ENCODE results near the gene AOC1.

AOC1 gene

GRCh38 chr7:150851492-150852370 lies 586 bp upstream of the AOC1 start:
- Histone ChIP-seq H3K4me1 (ENCODE audit: control extremely low read depth in 1 of 4, control insufficient read depth in 4 of 4, insufficient read depth in 4 of 4, low read length in 3 of 4) (peaks cover 0 to 21% (median 18%) of the 10 kb centered on the region in 4 experiments), H3K9me3 (ENCODE audit: control extremely low read depth in 1 of 5, control insufficient read depth in 4 of 5, insufficient read depth in 2 of 5, low read depth in 1 of 5, low read length in 4 of 5) (no peaks in the 10 kb centered on the region), H3K27me3 (replicated peaks in 2 of 5; ENCODE audit: control insufficient read depth in 4 of 5, insufficient read depth in 5 of 5, low read length in 4 of 5) (peaks cover 0 to 2% (median 0%) of the 10 kb centered on the region in 5 experiments), H3K4me3 (ENCODE audit: control insufficient read depth in 1 of 7, extremely low read depth in 1 of 7, insufficient read depth in 4 of 7, low read depth in 2 of 7, low read length in 6 of 7) (peak overlapping the region in 3 of 7 experiments; percentile 0 to 37 (median 35)), H3K27ac (ENCODE audit: insufficient read depth in 1 of 2, low read depth in 1 of 2, low read length in 2 of 2, poor library complexity in 1 of 2, severe bottlenecking in 2 of 2) (no peak overlapping the region), H3K36me3 (ENCODE audit: control insufficient read depth in 4 of 4, insufficient read depth in 4 of 4, low read length in 3 of 4) (no peaks in the 10 kb centered on the region)
- 79% methylated on average over 16 of the region's 19 CpGs for WGBS (ENCODE audit: insufficient coverage)
- DNase-seq = peak in 2 of 3 donors; percentile 57 to 59
- ChIA-PET CTCF (interaction anchor here (0.7 to 1.3 kb wide), 3 partner anchors 12 to 25 kb away, joined by 3 to 4 read pairs (median 3); no protein-coding TSS in a partner anchor), POLR2A (no interaction called here)

GRCh38 chr7:150854066-150855000 lies 2.0 kb downstream of the AOC1 start:
- Histone ChIP-seq H3K36me3 (ENCODE audit: control insufficient read depth in 4 of 4, insufficient read depth in 4 of 4, low read length in 3 of 4) (no peaks in the 10 kb centered on the region), H3K4me3 (ENCODE audit: control insufficient read depth in 1 of 7, extremely low read depth in 1 of 7, insufficient read depth in 4 of 7, low read depth in 2 of 7, low read length in 6 of 7) (no peak overlapping the region), H3K27ac (ENCODE audit: insufficient read depth in 1 of 2, low read depth in 1 of 2, low read length in 2 of 2, poor library complexity in 1 of 2, severe bottlenecking in 2 of 2) (no peak overlapping the region), H3K27me3 (replicated peaks in 2 of 5; ENCODE audit: control insufficient read depth in 4 of 5, insufficient read depth in 5 of 5, low read length in 4 of 5) (peaks cover 0 to 2% (median 0%) of the 10 kb centered on the region in 5 experiments), H3K9me3 (ENCODE audit: control extremely low read depth in 1 of 5, control insufficient read depth in 4 of 5, insufficient read depth in 2 of 5, low read depth in 1 of 5, low read length in 4 of 5) (no peaks in the 10 kb centered on the region), H3K4me1 (ENCODE audit: control extremely low read depth in 1 of 4, control insufficient read depth in 4 of 4, insufficient read depth in 4 of 4, low read length in 3 of 4) (peaks cover 0 to 21% (median 18%) of the 10 kb centered on the region in 4 experiments)
- CTCF ChIA-PET = interaction anchor here (0.9 to 1.4 kb wide), 2 partner anchors 23 to 67 kb away, joined by 3 to 8 read pairs; no protein-coding TSS in a partner anchor
- DNase-seq = no peak
- WGBS (ENCODE audit: insufficient coverage) = over 99% methylated on average over 10 of the region's 19 CpGs
- POLR2A ChIA-PET = interaction anchor here (0.5 to 0.6 kb wide), 2 partner anchors 10 to 14 kb away, joined by 3 read pairs; no protein-coding TSS in a partner anchor

GRCh38 chr7:150855046-150855445 lies 2.7 kb downstream of the AOC1 start:
- ChIA-PET CTCF (interaction anchor here (0.9 to 1.4 kb wide), 2 partner anchors 22 to 68 kb away, joined by 3 to 8 read pairs; no protein-coding TSS in a partner anchor), POLR2A (interaction anchor here (0.5 to 0.6 kb wide), 2 partner anchors 9 to 13 kb away, joined by 3 read pairs; no protein-coding TSS in a partner anchor)
- Histone ChIP-seq H3K36me3 (ENCODE audit: control insufficient read depth in 4 of 4, insufficient read depth in 4 of 4, low read length in 3 of 4) (no peaks in the 10 kb centered on the region), H3K9me3 (ENCODE audit: control extremely low read depth in 1 of 5, control insufficient read depth in 4 of 5, insufficient read depth in 2 of 5, low read depth in 1 of 5, low read length in 4 of 5) (no peaks in the 10 kb centered on the region), H3K4me1 (ENCODE audit: control extremely low read depth in 1 of 4, control insufficient read depth in 4 of 4, insufficient read depth in 4 of 4, low read length in 3 of 4) (peaks cover 0 to 21% (median 18%) of the 10 kb centered on the region in 4 experiments), H3K27me3 (replicated peaks in 2 of 5; ENCODE audit: control insufficient read depth in 4 of 5, insufficient read depth in 5 of 5, low read length in 4 of 5) (no peaks in the 10 kb centered on the region), H3K27ac (ENCODE audit: insufficient read depth in 1 of 2, low read depth in 1 of 2, low read length in 2 of 2, poor library complexity in 1 of 2, severe bottlenecking in 2 of 2) (no peak overlapping the region), H3K4me3 (ENCODE audit: control insufficient read depth in 1 of 7, extremely low read depth in 1 of 7, insufficient read depth in 4 of 7, low read depth in 2 of 7, low read length in 6 of 7) (no peak overlapping the region)
- WGBS (ENCODE audit: insufficient coverage) = 91% methylated on average over 6 of the region's 6 CpGs
- no peak for DNase-seq

- H3K36me3 ChIP-seq (ENCODE audit: control insufficient read depth in 4 of 4, insufficient read depth in 4 of 4, low read length in 3 of 4) = no peaks in the 10 kb centered on the region
- H3K4me3 ChIP-seq (ENCODE audit: control insufficient read depth in 1 of 7, extremely low read depth in 1 of 7, insufficient read depth in 4 of 7, low read depth in 2 of 7, low read length in 6 of 7) = no peak overlapping the region
- H3K4me1 ChIP-seq (ENCODE audit: control extremely low read depth in 1 of 4, control insufficient read depth in 4 of 4, insufficient read depth in 4 of 4, low read length in 3 of 4) = peaks cover 0 to 21% (median 18%) of the 10 kb centered on the region in 4 experiments
- POLR2A ChIA-PET = no interaction called here
- CTCF ChIA-PET = interaction anchor here (0.9 to 1.4 kb wide), 2 partner anchors 22 to 68 kb away, joined by 3 to 8 read pairs; no protein-coding TSS in a partner anchor
- 87% methylated on average over 6 of the region's 9 CpGs for WGBS (ENCODE audit: insufficient coverage)
- H3K9me3 ChIP-seq (ENCODE audit: control extremely low read depth in 1 of 5, control insufficient read depth in 4 of 5, insufficient read depth in 2 of 5, low read depth in 1 of 5, low read length in 4 of 5) = no peaks in the 10 kb centered on the region
- no peak for DNase-seq
- no peak overlapping the region for H3K27ac ChIP-seq (ENCODE audit: insufficient read depth in 1 of 2, low read depth in 1 of 2, low read length in 2 of 2, poor library complexity in 1 of 2, severe bottlenecking in 2 of 2)
- H3K27me3 ChIP-seq (replicated peaks in 2 of 5; ENCODE audit: control insufficient read depth in 4 of 5, insufficient read depth in 5 of 5, low read length in 4 of 5) = no peaks in the 10 kb centered on the region
Measured at GRCh38 chr7:150855476-150856302, 3.4 kb downstream of the AOC1 start.

- H3K27me3 ChIP-seq (replicated peaks in 2 of 5; ENCODE audit: control insufficient read depth in 4 of 5, insufficient read depth in 5 of 5, low read length in 4 of 5) = no peaks in the 10 kb centered on the region
- H3K4me3 ChIP-seq (ENCODE audit: control insufficient read depth in 1 of 7, extremely low read depth in 1 of 7, insufficient read depth in 4 of 7, low read depth in 2 of 7, low read length in 6 of 7) = no peak overlapping the region
- no peak overlapping the region for H3K27ac ChIP-seq (ENCODE audit: insufficient read depth in 1 of 2, low read depth in 1 of 2, low read length in 2 of 2, poor library complexity in 1 of 2, severe bottlenecking in 2 of 2)
- H3K36me3 ChIP-seq (ENCODE audit: control insufficient read depth in 4 of 4, insufficient read depth in 4 of 4, low read length in 3 of 4) = no peaks in the 10 kb centered on the region
- 94% methylated on average over 21 of the region's 26 CpGs for WGBS (ENCODE audit: insufficient coverage)
- no peaks in the 10 kb centered on the region for H3K9me3 ChIP-seq (ENCODE audit: control extremely low read depth in 1 of 5, control insufficient read depth in 4 of 5, insufficient read depth in 2 of 5, low read depth in 1 of 5, low read length in 4 of 5)
- ChIA-PET CTCF (no interaction called here), POLR2A (no interaction called here)
- H3K4me1 ChIP-seq (ENCODE audit: control extremely low read depth in 1 of 4, control insufficient read depth in 4 of 4, insufficient read depth in 4 of 4, low read length in 3 of 4) = peaks cover 0 to 15% (median 14%) of the 10 kb centered on the region in 4 experiments
- DNase-seq = no peak
Measured at GRCh38 chr7:150856303-150857275, 4.3 kb downstream of the AOC1 start.

All from common myeloid progenitor, CD34-positive (primary cell).